Suprapubic skin (tissue), 4 donors: ENCODE data around the gene PIAS4. TPM values are rescaled to one million over a fixed set of nuclear protein-coding genes. Genes with fewer than 3 reads are reported as not detected.
A peak's percentile ranks its signal among the peaks of the same experiment; 100 is the strongest.

ENCODE experiments used
- DNase-seq, 2 donors: peaks; one replicate each; pipeline ENCODE4 v3.0.0-alpha.2; 2019; ENCODE audit warnings: low spot score in 2 of 2
- H3K27ac ChIP-seq: fragments of 200-600 bp; sonication (generic); one replicate; pipeline ENCODE4 v1.5.1; 2019
- H3K27me3 ChIP-seq: fragments of 200-600 bp; sonication (generic); one replicate; pipeline ENCODE4 v1.5.1; 2019
- H3K36me3 ChIP-seq: fragments of 200-600 bp; sonication (generic); one replicate; pipeline ENCODE4 v1.5.1; 2019
- H3K4me1 ChIP-seq: fragments of 200-600 bp; sonication (generic); one replicate; pipeline ENCODE4 v1.5.1; 2019
- H3K4me3 ChIP-seq: fragments of 200-600 bp; sonication (generic); one replicate; pipeline ENCODE4 v1.5.1; 2019; ENCODE audit warnings: mild to moderate bottlenecking
- H3K9me3 ChIP-seq: fragments of 200-600 bp; sonication (generic); one replicate; pipeline ENCODE4 v1.5.1; 2019
- EP300 ChIP-seq: sonication (generic); formaldehyde crosslinking; IDR thresholded peaks from one replicate; pipeline ENCODE4 v1.6.1; 2017; ENCODE audit warnings: antibody characterized with exemption
- POLR2A ChIP-seq, 2 donors: fragments of 450-650 bp; IDR thresholded peaks; one replicate each; pipeline ENCODE4 v1.6.1; 2017; ENCODE audit warnings: antibody characterized with exemption in 2 of 2, mild to moderate bottlenecking in 2 of 2, moderate library complexity in 2 of 2
- POLR2AphosphoS5 ChIP-seq, 3 donors: sonication (generic); formaldehyde crosslinking; IDR thresholded peaks; one replicate each; pipeline ENCODE4 v1.6.1; 2017; ENCODE audit warnings: antibody characterized with exemption in 3 of 3
- WGBS: methylation state at CpG from one replicate; pipeline ENCODE4 v1.1.5; 2018; 5-methylcytosine and 5-hydroxymethylcytosine counted together
- total RNA-seq, 4 donors: library from RNA; depleted of rRNA; stranded (reverse); fragments of >200 nt; gene quantifications; one replicate each; pipeline ENCODE4 v1.1.0, GENCODE V29; 2016
- TF ChIP-seq, protein P1 (sequence below), 2 donors: fragments of 200-600 bp in 1 of 2; fragments of 450-650 bp in 1 of 2; sonication (generic) in 1 of 2; IDR thresholded peaks; one replicate each; pipeline ENCODE4 v1.5.1; 2016 to 2019; ENCODE audit warnings: antibody characterized with exemption in 2 of 2, mild to moderate bottlenecking in 1 of 2, moderate library complexity in 1 of 2

Gene PIAS4
- total RNA-seq, 4 donors from 2014 or later, result 17.1 to 28.7 (median 22.6) TPM

DNA sequence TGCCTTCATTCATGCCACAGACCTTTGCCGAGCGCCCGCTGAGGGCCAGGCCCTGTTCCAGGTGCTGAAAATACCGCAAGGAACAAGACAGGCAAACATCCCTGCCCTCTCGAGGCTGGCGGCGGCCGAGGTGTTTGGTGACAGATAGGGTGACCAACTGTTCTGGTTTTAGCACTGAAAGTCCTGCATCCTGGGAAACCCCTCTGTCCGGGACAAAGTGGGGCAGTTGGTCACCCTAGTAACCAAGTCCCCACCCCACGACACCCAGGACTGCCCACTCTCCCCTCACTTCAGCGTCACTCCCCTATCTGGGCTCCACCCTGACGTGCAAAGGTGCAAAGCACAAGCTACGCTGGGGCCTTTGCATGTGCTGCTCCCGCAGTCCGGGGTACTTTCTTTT lies 41.9 kb downstream of the PIAS4 start:
- Histone ChIP-seq H3K9me3 (no peaks in the 10 kb centered on the region), H3K27me3 (no peaks in the 10 kb centered on the region), H3K27ac (no peak overlapping the region), H3K4me3 (no peak overlapping the region), H3K4me1 (peaks cover 40% of the 10 kb centered on the region), H3K36me3 (peaks cover 69% of the 10 kb centered on the region)
- no peak for TF ChIP-seq EP300
- TF ChIP-seq, protein P1, sequence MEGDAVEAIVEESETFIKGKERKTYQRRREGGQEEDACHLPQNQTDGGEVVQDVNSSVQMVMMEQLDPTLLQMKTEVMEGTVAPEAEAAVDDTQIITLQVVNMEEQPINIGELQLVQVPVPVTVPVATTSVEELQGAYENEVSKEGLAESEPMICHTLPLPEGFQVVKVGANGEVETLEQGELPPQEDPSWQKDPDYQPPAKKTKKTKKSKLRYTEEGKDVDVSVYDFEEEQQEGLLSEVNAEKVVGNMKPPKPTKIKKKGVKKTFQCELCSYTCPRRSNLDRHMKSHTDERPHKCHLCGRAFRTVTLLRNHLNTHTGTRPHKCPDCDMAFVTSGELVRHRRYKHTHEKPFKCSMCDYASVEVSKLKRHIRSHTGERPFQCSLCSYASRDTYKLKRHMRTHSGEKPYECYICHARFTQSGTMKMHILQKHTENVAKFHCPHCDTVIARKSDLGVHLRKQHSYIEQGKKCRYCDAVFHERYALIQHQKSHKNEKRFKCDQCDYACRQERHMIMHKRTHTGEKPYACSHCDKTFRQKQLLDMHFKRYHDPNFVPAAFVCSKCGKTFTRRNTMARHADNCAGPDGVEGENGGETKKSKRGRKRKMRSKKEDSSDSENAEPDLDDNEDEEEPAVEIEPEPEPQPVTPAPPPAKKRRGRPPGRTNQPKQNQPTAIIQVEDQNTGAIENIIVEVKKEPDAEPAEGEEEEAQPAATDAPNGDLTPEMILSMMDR (IDR thresholded peaks at IDR 0.05), result no peak
- TF ChIP-seq POLR2AphosphoS5 (IDR thresholded peaks at IDR 0.05), result no peak
- no peak for TF ChIP-seq POLR2A (IDR thresholded peaks at IDR 0.05)
- DNase-seq, result peak; percentile 65 to 78
- WGBS, result 69% methylated on average over 15 of the region's 15 CpGs

DNA sequence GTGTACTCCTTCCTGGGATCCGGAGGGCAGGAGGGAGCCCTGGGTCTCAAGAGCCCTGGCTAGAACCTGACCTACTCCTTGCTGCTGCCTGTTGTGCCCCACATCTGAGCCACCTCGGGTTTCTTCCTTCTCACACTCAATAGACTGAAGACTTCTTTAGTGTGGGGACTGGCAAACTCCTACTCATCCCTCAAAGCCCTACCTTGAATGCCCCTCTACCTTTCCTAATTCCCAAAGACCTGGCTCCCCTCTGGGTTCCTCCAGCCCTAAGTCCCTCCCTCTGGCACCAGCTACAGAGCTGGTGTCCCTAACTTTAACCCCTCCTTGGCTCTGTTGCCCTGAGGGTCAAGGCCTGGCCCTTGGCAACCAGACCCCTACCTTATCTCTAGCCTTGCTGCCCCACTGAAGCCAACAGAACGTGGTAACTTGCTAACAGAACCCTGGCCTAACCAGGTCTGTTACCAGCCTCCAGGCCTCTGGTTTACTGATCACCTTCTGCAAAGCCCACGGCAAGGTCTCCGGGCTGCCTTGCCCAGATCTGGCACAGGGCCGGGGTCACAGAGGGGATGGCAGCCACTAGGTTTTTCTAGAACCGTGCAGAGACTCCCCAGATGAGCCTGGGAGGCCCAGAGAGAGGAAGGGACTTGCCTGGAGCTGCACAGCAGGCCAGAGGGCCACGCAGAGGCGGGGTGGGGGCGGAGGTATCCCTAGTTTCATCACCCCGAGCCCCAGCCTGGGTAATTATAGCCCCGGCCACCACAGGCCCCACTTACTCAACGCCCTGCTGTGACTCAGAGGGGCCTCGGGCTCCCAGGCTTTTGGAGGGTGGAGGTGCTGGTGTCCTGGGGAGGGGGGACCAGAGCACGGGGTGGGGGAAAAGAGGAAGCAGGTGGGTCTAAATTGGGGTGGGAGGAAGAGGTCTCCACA lies 43.9 kb downstream of the PIAS4 start:
- no peak for TF ChIP-seq POLR2AphosphoS5 (IDR thresholded peaks at IDR 0.05)
- no peak for TF ChIP-seq POLR2A (IDR thresholded peaks at IDR 0.05)
- no peak for TF ChIP-seq EP300
- TF ChIP-seq, protein P1 (IDR thresholded peaks at IDR 0.05), result no peak
- WGBS, result 46% methylated on average over 10 of the region's 15 CpGs
- Histone ChIP-seq H3K9me3 (no peaks in the 10 kb centered on the region), H3K36me3 (peaks cover 66% of the 10 kb centered on the region), H3K27me3 (no peaks in the 10 kb centered on the region), H3K4me1 (peaks cover 37% of the 10 kb centered on the region), H3K27ac (peak overlapping the region; percentile 81), H3K4me3 (peak overlapping the region; percentile 17)
- peak in 1 of 2 donors; percentile 79 for DNase-seq

DNA sequence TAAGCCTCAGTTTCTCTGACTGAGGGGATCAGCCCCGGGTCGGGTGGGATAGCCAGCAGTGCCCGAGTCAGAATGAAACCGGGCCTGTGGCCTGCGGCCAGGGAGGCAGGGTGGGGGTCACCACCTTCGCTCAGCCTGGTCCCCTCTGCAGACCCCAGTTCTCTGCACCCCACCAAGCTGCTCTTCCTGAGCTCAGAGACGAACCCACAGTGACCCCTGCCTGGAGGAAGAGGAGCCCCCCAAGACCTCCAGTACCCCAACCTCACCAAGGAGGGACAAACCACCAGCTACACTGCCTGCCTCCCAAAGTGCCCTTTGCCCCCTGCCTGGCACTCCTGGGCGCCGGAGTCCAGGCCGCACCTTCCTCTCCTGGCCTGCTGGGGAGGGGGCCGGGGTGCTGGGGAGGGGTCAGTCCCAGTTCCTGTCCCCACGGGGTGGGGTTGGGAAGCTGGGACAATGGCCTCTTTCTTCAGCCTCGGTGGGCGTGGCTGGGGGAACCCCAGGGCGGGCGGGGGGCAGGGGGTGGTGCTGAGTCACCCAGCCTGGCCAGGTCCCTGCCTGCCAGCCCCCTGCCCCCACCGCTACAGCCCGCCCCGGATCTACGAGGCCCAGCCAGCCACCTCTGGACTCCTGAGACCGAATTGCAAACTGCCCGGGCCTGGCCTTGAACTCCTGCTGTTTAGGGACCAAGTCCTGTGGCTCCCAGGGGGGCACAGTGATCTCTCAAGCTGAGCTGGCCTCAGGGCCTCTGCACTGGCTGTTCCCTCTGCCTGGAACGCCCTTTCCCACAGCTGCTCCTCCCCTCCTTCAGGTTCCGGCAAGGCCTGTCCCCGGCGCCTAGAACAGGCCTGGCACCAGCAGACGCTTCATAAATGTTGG lies 44.8 kb downstream of the PIAS4 start:
- TF ChIP-seq POLR2A (IDR thresholded peaks at IDR 0.05) (no peak), EP300 (no peak), POLR2AphosphoS5 (IDR thresholded peaks at IDR 0.05) (peak in 1 of 3 donors; percentile 8)
- TF ChIP-seq, protein P1 (IDR thresholded peaks at IDR 0.05), result no peak
- H3K9me3 ChIP-seq, result no peaks in the 10 kb centered on the region
- peak overlapping the region; percentile 17 for H3K4me3 ChIP-seq
- peak overlapping the region; percentile 81 for H3K27ac ChIP-seq
- H3K36me3 ChIP-seq, result peaks cover 57% of the 10 kb centered on the region
- WGBS, result 49% methylated on average over 8 of the region's 27 CpGs
- peak; percentile 77 to 86 for DNase-seq
- H3K4me1 ChIP-seq, result peaks cover 40% of the 10 kb centered on the region
- no peaks in the 10 kb centered on the region for H3K27me3 ChIP-seq

DNA sequence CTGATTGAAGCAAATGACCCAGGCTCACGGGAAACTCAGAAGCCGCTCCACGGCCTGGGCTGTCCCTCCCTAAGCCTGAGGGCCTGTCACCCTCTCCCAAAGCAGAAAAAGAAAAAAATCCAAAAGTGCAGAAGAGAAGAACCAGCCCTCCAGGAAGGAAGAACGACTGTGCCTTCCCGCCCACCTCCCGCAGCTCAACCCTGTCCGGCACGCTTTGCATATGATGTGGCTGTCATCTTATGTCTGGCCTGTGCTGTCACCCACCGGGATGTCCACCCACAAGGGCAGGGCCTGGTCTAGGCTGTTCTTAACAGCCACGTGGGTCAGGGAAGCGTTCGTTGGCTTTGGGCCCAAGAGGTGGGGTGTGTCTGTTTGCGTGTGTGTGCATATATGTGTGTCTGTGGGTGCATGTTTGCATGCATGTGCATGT lies 45.5 kb downstream of the PIAS4 start:
- H3K27me3 ChIP-seq, result no peaks in the 10 kb centered on the region
- peak; percentile 66 to 79 for DNase-seq
- TF ChIP-seq, protein P1 (IDR thresholded peaks at IDR 0.05), result no peak
- TF ChIP-seq EP300 (no peak), POLR2A (IDR thresholded peaks at IDR 0.05) (no peak), POLR2AphosphoS5 (IDR thresholded peaks at IDR 0.05) (no peak)
- peaks cover 51% of the 10 kb centered on the region for H3K36me3 ChIP-seq
- H3K9me3 ChIP-seq, result no peaks in the 10 kb centered on the region
- peak overlapping the region; percentile 81 for H3K27ac ChIP-seq
- peaks cover 47% of the 10 kb centered on the region for H3K4me1 ChIP-seq
- H3K4me3 ChIP-seq, result peak overlapping the region; percentile 17
- WGBS, result 16% methylated on average over 13 of the region's 13 CpGs
